UCSD-AML1 (cell line): Measurements from ENCODE around the gene NFYC.

ENCODE experiments used
- DNase-seq: peaks from one replicate; lab custom pipeline; 2025; ENCODE audit not compliant: unreplicated experiment; lab: John Stamatoyannopoulos, UW

NFYC gene

GRCh38 chr1:40794974-40795715 lies 103.6 kb downstream of the NFYC start:
- DNase-seq = no peak

- no peak for DNase-seq
These were observed 104.5 kb downstream of the NFYC start for GRCh38 chr1:40795811-40796586.

- DNase-seq = peak; percentile 39
These were observed 105.6 kb downstream of the NFYC start for GRCh38 chr1:40796939-40797667.

GRCh38 chr1:40797668-40798010 lies 106.1 kb downstream of the NFYC start:
- no peak for DNase-seq

- DNase-seq = no peak
These were observed 107.1 kb downstream of the NFYC start for GRCh38 chr1:40798366-40799281.

- no peak for DNase-seq
These were observed 107.9 kb downstream of the NFYC start for GRCh38 chr1:40799351-40799867.

GRCh38 chr1:40801742-40802077 lies 110.2 kb downstream of the NFYC start:
- DNase-seq = no peak

GRCh38 chr1:40802078-40802741 lies 110.7 kb downstream of the NFYC start:
- DNase-seq = peak; percentile 79

GRCh38 chr1:40802742-40803113 lies 111.2 kb downstream of the NFYC start:
- DNase-seq = no peak

- no peak for DNase-seq
These were observed 111.9 kb downstream of the NFYC start for GRCh38 chr1:40803447-40803846.

- no peak for DNase-seq
These were observed 112.4 kb downstream of the NFYC start for GRCh38 chr1:40803902-40804301.

GRCh38 chr1:40806240-40806639 lies 114.7 kb downstream of the NFYC start:
- no peak for DNase-seq

- no peak for DNase-seq
These were observed 115.5 kb downstream of the NFYC start for GRCh38 chr1:40806731-40807695.

GRCh38 chr1:40808002-40808401 lies 116.5 kb downstream of the NFYC start:
- DNase-seq = no peak

GRCh38 chr1:40808444-40808843 lies 116.9 kb downstream of the NFYC start:
- no peak for DNase-seq

GRCh38 chr1:40808909-40809308 lies 117.4 kb downstream of the NFYC start:
- DNase-seq = no peak

- no peak for DNase-seq
These were observed 119.4 kb downstream of the NFYC start for GRCh38 chr1:40810927-40811326.

GRCh38 chr1:40815420-40815819 lies 123.9 kb downstream of the NFYC start:
- no peak for DNase-seq

GRCh38 chr1:40817791-40818263 lies 126.3 kb downstream of the NFYC start:
- DNase-seq = no peak
